ENCODE results near the gene TMEM132C.

DNA sequence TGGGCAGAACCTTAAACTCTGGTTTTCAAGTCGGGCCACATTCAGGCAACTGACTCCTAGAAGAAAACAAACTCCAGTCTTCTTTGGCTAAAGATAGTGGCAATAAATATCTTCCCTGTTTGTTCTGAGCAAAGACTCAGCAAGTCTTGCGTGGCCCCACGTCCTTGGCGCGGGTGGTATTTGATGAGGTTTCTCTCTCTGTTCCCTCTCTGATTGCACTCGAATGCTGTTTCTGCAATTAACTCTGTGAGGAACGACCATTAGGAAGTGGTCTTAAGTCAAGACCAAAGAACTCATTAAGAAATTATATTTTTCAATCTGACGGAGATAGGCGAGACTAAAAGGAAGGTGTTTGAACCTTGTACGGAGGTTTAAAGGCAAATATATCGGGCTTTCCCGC lies 177.6 kb downstream of the TMEM132C start:
- TF ChIP-seq, protein P1, sequence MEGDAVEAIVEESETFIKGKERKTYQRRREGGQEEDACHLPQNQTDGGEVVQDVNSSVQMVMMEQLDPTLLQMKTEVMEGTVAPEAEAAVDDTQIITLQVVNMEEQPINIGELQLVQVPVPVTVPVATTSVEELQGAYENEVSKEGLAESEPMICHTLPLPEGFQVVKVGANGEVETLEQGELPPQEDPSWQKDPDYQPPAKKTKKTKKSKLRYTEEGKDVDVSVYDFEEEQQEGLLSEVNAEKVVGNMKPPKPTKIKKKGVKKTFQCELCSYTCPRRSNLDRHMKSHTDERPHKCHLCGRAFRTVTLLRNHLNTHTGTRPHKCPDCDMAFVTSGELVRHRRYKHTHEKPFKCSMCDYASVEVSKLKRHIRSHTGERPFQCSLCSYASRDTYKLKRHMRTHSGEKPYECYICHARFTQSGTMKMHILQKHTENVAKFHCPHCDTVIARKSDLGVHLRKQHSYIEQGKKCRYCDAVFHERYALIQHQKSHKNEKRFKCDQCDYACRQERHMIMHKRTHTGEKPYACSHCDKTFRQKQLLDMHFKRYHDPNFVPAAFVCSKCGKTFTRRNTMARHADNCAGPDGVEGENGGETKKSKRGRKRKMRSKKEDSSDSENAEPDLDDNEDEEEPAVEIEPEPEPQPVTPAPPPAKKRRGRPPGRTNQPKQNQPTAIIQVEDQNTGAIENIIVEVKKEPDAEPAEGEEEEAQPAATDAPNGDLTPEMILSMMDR (IDR thresholded peaks at IDR 0.05): no peak
- TF ChIP-seq EZH2 (IDR thresholded peaks at IDR 0.05; ENCODE audit: borderline replicate concordance, insufficient read depth, low read depth, low read length, poor library complexity, severe bottlenecking): no peak

Measured in B cell (primary cell).